ENCODE data around the gene PRR35. TPM values are rescaled to one million over a fixed set of nuclear protein-coding genes. Genes with fewer than 3 reads are reported as not detected.

PRR35 gene
- not detected in 2 replicates for total RNA-seq (2014; rRNA removed; shearing (Covaris generic))
- polyA plus RNA-seq (2015; cell fraction: cytosol; rRNA removed), result 0.11 and 0.33 TPM in 2 replicates
- not detected in 2 replicates for polyA plus RNA-seq (2015; cell fraction: nucleus; rRNA removed)

- in situ Hi-C loops (cut with HindIII; ENCODE audit: low pct_unique_long_range_greater_than_20kb, low sequenced_read_pairs), result no loop called here
- no peak for DNase-seq (ENCODE audit: low read depth, low spot score)
Measured at GRCh38 chr16:560204-560700, at the start of gene PRR35. Gene PRR35, plus strand, starts transcription at chr16:560394. Its CDS starts 2,901 bp downstream, at chr16:563295.

- in situ Hi-C loops (cut with HindIII; ENCODE audit: low pct_unique_long_range_greater_than_20kb, low sequenced_read_pairs), result no loop called here
- DNase-seq (ENCODE audit: low read depth, low spot score), result no peak
Measured at GRCh38 chr16:512802-513201, 47.4 kb upstream of the PRR35 start.

GRCh38 chr16:513950-514349 is 46.2 kb upstream of the PRR35 start:
- in situ Hi-C loops (cut with HindIII; ENCODE audit: low pct_unique_long_range_greater_than_20kb, low sequenced_read_pairs), result no loop called here
- DNase-seq (ENCODE audit: low read depth, low spot score), result no peak

GRCh38 chr16:515175-515938 is 44.8 kb upstream of the PRR35 start:
- in situ Hi-C loops (cut with HindIII; ENCODE audit: low pct_unique_long_range_greater_than_20kb, low sequenced_read_pairs), result no loop called here
- DNase-seq (ENCODE audit: low read depth, low spot score), result no peak

- in situ Hi-C loops (cut with HindIII; ENCODE audit: low pct_unique_long_range_greater_than_20kb, low sequenced_read_pairs), result no loop called here
- no peak for DNase-seq (ENCODE audit: low read depth, low spot score)
Measured at GRCh38 chr16:515939-516226, 44.3 kb upstream of the PRR35 start.

GRCh38 chr16:516301-516700 is 43.9 kb upstream of the PRR35 start:
- in situ Hi-C loops (cut with HindIII; ENCODE audit: low pct_unique_long_range_greater_than_20kb, low sequenced_read_pairs), result no loop called here
- no peak for DNase-seq (ENCODE audit: low read depth, low spot score)

- in situ Hi-C loops (cut with HindIII; ENCODE audit: low pct_unique_long_range_greater_than_20kb, low sequenced_read_pairs), result no loop called here
- no peak for DNase-seq (ENCODE audit: low read depth, low spot score)
Measured at GRCh38 chr16:518858-519257, 41.3 kb upstream of the PRR35 start.

- no peak for DNase-seq (ENCODE audit: low read depth, low spot score)
Measured at GRCh38 chr16:519425-519824, 40.8 kb upstream of the PRR35 start.

GRCh38 chr16:519841-520687 is 40.1 kb upstream of the PRR35 start:
- in situ Hi-C loops (cut with HindIII; ENCODE audit: low pct_unique_long_range_greater_than_20kb, low sequenced_read_pairs), result no loop called here
- DNase-seq (ENCODE audit: low read depth, low spot score), result no peak

More at GRCh38 chr16:519425-519824, 40.8 kb upstream of the PRR35 start:
- in situ Hi-C loops (cut with HindIII; ENCODE audit: low pct_unique_long_range_greater_than_20kb, low sequenced_read_pairs), result no loop called here

GRCh38 chr16:520847-521246 is 39.3 kb upstream of the PRR35 start:
- in situ Hi-C loops (cut with HindIII; ENCODE audit: low pct_unique_long_range_greater_than_20kb, low sequenced_read_pairs), result no loop called here
- DNase-seq (ENCODE audit: low read depth, low spot score), result no peak

GRCh38 chr16:521381-522210 is 38.6 kb upstream of the PRR35 start:
- no peak for DNase-seq (ENCODE audit: low read depth, low spot score)
- in situ Hi-C loops (cut with HindIII; ENCODE audit: low pct_unique_long_range_greater_than_20kb, low sequenced_read_pairs), result no loop called here

- DNase-seq (ENCODE audit: low read depth, low spot score), result no peak
- in situ Hi-C loops (cut with HindIII; ENCODE audit: low pct_unique_long_range_greater_than_20kb, low sequenced_read_pairs), result no loop called here
Measured at GRCh38 chr16:522320-523096, 37.7 kb upstream of the PRR35 start.

GRCh38 chr16:523097-523741 is 37.0 kb upstream of the PRR35 start:
- DNase-seq (ENCODE audit: low read depth, low spot score), result no peak
- in situ Hi-C loops (cut with HindIII; ENCODE audit: low pct_unique_long_range_greater_than_20kb, low sequenced_read_pairs), result no loop called here

GRCh38 chr16:524274-525040 is 35.7 kb upstream of the PRR35 start:
- DNase-seq (ENCODE audit: low read depth, low spot score), result no peak
- in situ Hi-C loops (cut with HindIII; ENCODE audit: low pct_unique_long_range_greater_than_20kb, low sequenced_read_pairs), result no loop called here

- in situ Hi-C loops (cut with HindIII; ENCODE audit: low pct_unique_long_range_greater_than_20kb, low sequenced_read_pairs), result no loop called here
- DNase-seq (ENCODE audit: low read depth, low spot score), result no peak
Measured at GRCh38 chr16:525123-525519, 35.1 kb upstream of the PRR35 start.

GRCh38 chr16:525520-526180 is 34.5 kb upstream of the PRR35 start:
- in situ Hi-C loops (cut with HindIII; ENCODE audit: low pct_unique_long_range_greater_than_20kb, low sequenced_read_pairs), result no loop called here
- peak; percentile 56 for DNase-seq (ENCODE audit: low read depth, low spot score)
